ENCODE results near the gene TADA2B. TPM values are rescaled to one million over a fixed set of nuclear protein-coding genes. Genes with fewer than 3 reads are reported as not detected.

The TADA2B gene
- total and polyA plus RNA-seq, 2 experiments from 2014 or later, result 15.4 to 20.1 TPM

GRCh38 chr4:7000421-7001176 is 42.6 kb upstream of the TADA2B start:
- Histone ChIP-seq H3K36me3 (replicated peaks; ENCODE audit: insufficient read depth, low read depth) (no peaks in the 10 kb centered on the region), H3K4me2 (no peak overlapping the region), H3K9me3 (ENCODE audit: low read depth) (no peaks in the 10 kb centered on the region), H3K27me3 (no peaks in the 10 kb centered on the region), H4K20me1 (ENCODE audit: insufficient read depth, poor library complexity, severe bottlenecking) (peaks cover 4% of the 10 kb centered on the region), H3K79me2 (peaks cover 11% of the 10 kb centered on the region), H3K4me3 (no peak overlapping the region), H3K4me1 (ENCODE audit: insufficient read depth) (no peaks in the 10 kb centered on the region), H3K9me2 (replicated peaks; ENCODE audit: insufficient read depth) (no peaks in the 10 kb centered on the region), H3K27ac (no peak overlapping the region), H2AFZ (no peak overlapping the region)
- TF ChIP-seq EZH2 (IDR thresholded peaks at IDR 0.05; ENCODE audit: borderline replicate concordance), result no peak
- TF ChIP-seq CTCF (IDR thresholded peaks at IDR 0.05; ENCODE audit: poor library complexity), result no peak
- no peak for TF ChIP-seq EZH2phosphoT487 (IDR thresholded peaks at IDR 0.05; ENCODE audit: low read depth, severe bottlenecking, unreplicated experiment)
- 97% methylated on average over 18 of the region's 18 CpGs for WGBS (ENCODE audit: low lambda C conversion rate, missing lambda C conversion rate)
- DNase-seq (ENCODE audit: low spot score), result no peak

GRCh38 chr4:7001271-7001670 is 41.9 kb upstream of the TADA2B start:
- TF ChIP-seq EZH2phosphoT487 (IDR thresholded peaks at IDR 0.05; ENCODE audit: low read depth, severe bottlenecking, unreplicated experiment), result no peak
- TF ChIP-seq CTCF (IDR thresholded peaks at IDR 0.05; ENCODE audit: poor library complexity), result no peak
- TF ChIP-seq EZH2 (IDR thresholded peaks at IDR 0.05; ENCODE audit: borderline replicate concordance), result no peak
- Histone ChIP-seq H3K4me1 (ENCODE audit: insufficient read depth) (no peaks in the 10 kb centered on the region), H3K27ac (no peak overlapping the region), H2AFZ (no peak overlapping the region), H4K20me1 (ENCODE audit: insufficient read depth, poor library complexity, severe bottlenecking) (peaks cover 4% of the 10 kb centered on the region), H3K36me3 (replicated peaks; ENCODE audit: insufficient read depth, low read depth) (no peaks in the 10 kb centered on the region), H3K4me2 (no peak overlapping the region), H3K9me3 (ENCODE audit: low read depth) (no peaks in the 10 kb centered on the region), H3K4me3 (no peak overlapping the region), H3K27me3 (no peaks in the 10 kb centered on the region), H3K79me2 (peaks cover 11% of the 10 kb centered on the region), H3K9me2 (replicated peaks; ENCODE audit: insufficient read depth) (no peaks in the 10 kb centered on the region)
- 88% methylated on average over 7 of the region's 7 CpGs for WGBS (ENCODE audit: low lambda C conversion rate, missing lambda C conversion rate)
- no peak for DNase-seq (ENCODE audit: low spot score)

GRCh38 chr4:7002336-7002735 is 40.8 kb upstream of the TADA2B start:
- Histone ChIP-seq H3K27me3 (no peaks in the 10 kb centered on the region), H3K9me2 (replicated peaks; ENCODE audit: insufficient read depth) (no peaks in the 10 kb centered on the region), H4K20me1 (ENCODE audit: insufficient read depth, poor library complexity, severe bottlenecking) (peaks cover 4% of the 10 kb centered on the region), H3K4me3 (no peak overlapping the region), H3K9me3 (ENCODE audit: low read depth) (no peaks in the 10 kb centered on the region), H2AFZ (no peak overlapping the region), H3K27ac (no peak overlapping the region), H3K79me2 (peaks cover 11% of the 10 kb centered on the region), H3K4me1 (ENCODE audit: insufficient read depth) (peaks cover 4% of the 10 kb centered on the region), H3K36me3 (replicated peaks; ENCODE audit: insufficient read depth, low read depth) (no peaks in the 10 kb centered on the region), H3K4me2 (no peak overlapping the region)
- DNase-seq (ENCODE audit: low spot score), result no peak
- TF ChIP-seq EZH2phosphoT487 (IDR thresholded peaks at IDR 0.05; ENCODE audit: low read depth, severe bottlenecking, unreplicated experiment), result no peak
- TF ChIP-seq CTCF (IDR thresholded peaks at IDR 0.05; ENCODE audit: poor library complexity), result no peak
- no peak for TF ChIP-seq EZH2 (IDR thresholded peaks at IDR 0.05; ENCODE audit: borderline replicate concordance)
- WGBS (ENCODE audit: low lambda C conversion rate, missing lambda C conversion rate), result 97% methylated on average over 7 of the region's 7 CpGs

Measured in hepatocyte (in vitro differentiated cells).